SK-N-SH (cell line): Measurements from ENCODE around the gene CPED1. TPM values are rescaled to one million over a fixed set of nuclear protein-coding genes. Genes with fewer than 3 reads are reported as not detected.

Experiments
- CTCF ChIA-PET: fragments of 300-600, 350-600 bp; formaldehyde crosslinking; extraction: SDS; loops from one replicate; lab custom pipeline; 2021; lab: Yijun Ruan, JAX
- POLR2A ChIA-PET: fragments of 350-600 bp; sonication (Branson Sonifier 250); formaldehyde crosslinking; extraction: SDS; loops from one replicate; lab custom pipeline; 2020; ENCODE audit warnings: antibody characterized with exemption, inconsistent platforms; lab: Yijun Ruan, JAX
- DNase-seq: peaks from one replicate; pipeline ENCODE4 v3.0.0; 2012
- H2AFZ ChIP-seq: fragments of 200-600 bp; sonication (generic); 2 replicates; pipeline ENCODE4 v1.8.1; 2016; ENCODE audit warnings: antibody characterized with exemption, mild to moderate bottlenecking, low read depth
- H3F3A ChIP-seq: fragments of 200-600 bp; sonication (generic); replicated peaks from 2 replicates; pipeline ENCODE3; 2016; ENCODE audit warnings: antibody characterized with exemption, mild to moderate bottlenecking; ENCODE audit not compliant: insufficient read depth
- H3K27ac ChIP-seq, 2 experiments: fragments of 200-500 bp in 1 of 2; fragments of 200-600 bp in 1 of 2; sonication (Bioruptor generic) in 1 of 2; sonication (generic), shearing (Covaris generic) in 1 of 2; 2 replicates each; pipeline versions ENCODE4 v1.5.1 to v1.6.1; 2014 to 2016; ENCODE audit warnings: low read depth in 2 of 2, inconsistent platforms in 1 of 2, low read length in 1 of 2, mild to moderate bottlenecking in 1 of 2, mixed read lengths in 1 of 2
- H3K27me3 ChIP-seq: fragments of 200-600 bp; sonication (generic), shearing (Covaris generic); 2 replicates; pipeline ENCODE4 v1.6.1; 2016; ENCODE audit warnings: mixed run types; ENCODE audit not compliant: insufficient read depth
- H3K36me3 ChIP-seq, 2 experiments: fragments of 200-500 bp in 1 of 2; fragments of 200-600 bp in 1 of 2; sonication (Bioruptor generic) in 1 of 2; sonication (generic) in 1 of 2; replicated peaks in 1 of 2; 2 replicates each; pipeline versions ENCODE3 to v1.5.1; 2014 to 2016; ENCODE audit warnings: low read length in 1 of 2, mild to moderate bottlenecking in 1 of 2; ENCODE audit not compliant: insufficient read depth in 2 of 2, control insufficient read depth in 1 of 2
- H3K4me1 ChIP-seq, 2 experiments: fragments of 200-500 bp in 1 of 2; fragments of 200-600 bp in 1 of 2; sonication (Bioruptor generic) in 1 of 2; sonication (generic), shearing (Covaris generic) in 1 of 2; 2 replicates each; pipeline versions ENCODE4 v1.5.1 to v1.6.1; 2014 to 2016; ENCODE audit warnings: low read depth in 1 of 2, low read length in 1 of 2, mixed run types in 1 of 2; ENCODE audit not compliant: insufficient read depth in 2 of 2, control insufficient read depth in 1 of 2
- H3K4me2 ChIP-seq: fragments of 200-600 bp; sonication (generic), shearing (Covaris generic); 2 replicates; pipeline ENCODE4 v1.6.1; 2017; ENCODE audit warnings: mixed run types
- H3K4me3 ChIP-seq, 2 experiments: fragments of 200-500 bp in 1 of 2; fragments of 200-600 bp in 1 of 2; sonication (Bioruptor generic) in 1 of 2; sonication (generic), shearing (Covaris generic) in 1 of 2; 2 replicates each; pipeline versions ENCODE4 v1.5.1 to v1.8.1; 2014 to 2016; ENCODE audit warnings: low read depth in 2 of 2, inconsistent platforms in 1 of 2, low read length in 1 of 2, mild to moderate bottlenecking in 1 of 2, mixed read lengths in 1 of 2, moderate library complexity in 1 of 2
- H3K79me2 ChIP-seq: fragments of 200-600 bp; sonication (generic); 2 replicates; pipeline ENCODE4 v1.8.1; 2017; ENCODE audit warnings: mild to moderate bottlenecking; ENCODE audit not compliant: insufficient read depth
- H3K9ac ChIP-seq: fragments of 200-600 bp; sonication (generic); 2 replicates; pipeline ENCODE4 v1.6.1; 2017; ENCODE audit warnings: mixed run types
- H3K9me2 ChIP-seq: fragments of 200-600 bp; sonication (generic); 2 replicates; pipeline ENCODE4 v1.6.1; 2017; ENCODE audit warnings: mixed run types
- H3K9me3 ChIP-seq: fragments of 200-600 bp; sonication (generic); 2 replicates; pipeline ENCODE4 v1.6.1; 2017; ENCODE audit warnings: mixed run types, mild to moderate bottlenecking, moderate library complexity
- H4K20me1 ChIP-seq: fragments of 200-600 bp; sonication (generic); 2 replicates; pipeline ENCODE4 v1.6.1; 2017; ENCODE audit warnings: mild to moderate bottlenecking, mixed run types; ENCODE audit not compliant: insufficient read depth
- FOXM1 ChIP-seq: IDR thresholded peaks from 2 replicates; pipeline ENCODE4 v1.4.0; 2012; ENCODE audit warnings: low read depth, mild to moderate bottlenecking
- JUND ChIP-seq: IDR thresholded peaks from 2 replicates; pipeline ENCODE4 v1.4.0; 2012
- MEF2A ChIP-seq: IDR thresholded peaks from 2 replicates; pipeline ENCODE4 v1.4.0; 2012; ENCODE audit warnings: low read depth, borderline replicate concordance
- MXI1 ChIP-seq: IDR thresholded peaks from 2 replicates; pipeline ENCODE4 v1.6.1; 2012; ENCODE audit warnings: mild to moderate bottlenecking, low read depth, low read length, improper control_type of control experiment
- NFIC ChIP-seq: IDR thresholded peaks from 2 replicates; pipeline ENCODE4 v1.4.0; 2012; ENCODE audit warnings: borderline replicate concordance
- NRF1 ChIP-seq: IDR thresholded peaks from 2 replicates; pipeline ENCODE4 v1.6.1; 2012; ENCODE audit warnings: low read depth, mild to moderate bottlenecking, low read length
- POLR2AphosphoS5 ChIP-seq: IDR thresholded peaks from 2 replicates; pipeline ENCODE4 v1.6.1; 2012; ENCODE audit warnings: low read depth, low read length
- RAD21 ChIP-seq: IDR thresholded peaks from 2 replicates; pipeline ENCODE4 v1.6.1; 2012; ENCODE audit warnings: mild to moderate bottlenecking, low read length
- RCOR1 ChIP-seq: fragments of 150-350 bp; IDR thresholded peaks from 2 replicates; pipeline ENCODE4 v1.6.1; 2017; ENCODE audit warnings: antibody characterized with exemption, low read length
- SIN3A ChIP-seq: IDR thresholded peaks from 2 replicates; pipeline ENCODE4 v1.6.1; 2012; ENCODE audit warnings: low read depth, mild to moderate bottlenecking, low read length, moderate library complexity, borderline replicate concordance
- TAF1 ChIP-seq: IDR thresholded peaks from 2 replicates; pipeline ENCODE4 v1.6.1; 2012; ENCODE audit warnings: low read depth, mild to moderate bottlenecking, low read length, moderate library complexity, borderline replicate concordance
- TCF12 ChIP-seq: IDR thresholded peaks from 2 replicates; pipeline ENCODE4 v1.4.0; 2012
- TEAD4 ChIP-seq: IDR thresholded peaks from 2 replicates; pipeline ENCODE4 v1.4.0; 2012; ENCODE audit warnings: mild to moderate bottlenecking, borderline replicate concordance; ENCODE audit not compliant: insufficient read depth
- YY1 ChIP-seq: IDR thresholded peaks from 2 replicates; pipeline ENCODE4 v1.4.0; 2012; ENCODE audit warnings: low read depth, mild to moderate bottlenecking
- ZBTB33 ChIP-seq: IDR thresholded peaks from 2 replicates; pipeline ENCODE4 v1.4.0; 2012; ENCODE audit warnings: low read depth, borderline replicate concordance
- WGBS: methylation state at CpG from one replicate; pipeline ENCODE4 v1.1.6; 2017; ENCODE audit warnings: low lambda C conversion rate; 5-methylcytosine and 5-hydroxymethylcytosine counted together
- polyA plus RNA-seq, 3 experiments: library from polyadenylated mRNA; depleted of rRNA; stranded (reverse); fragments of >200 nt; gene quantifications; 2 replicates each; pipeline ENCODE4 v1.2.3, GENCODE V29; 2012
- TF ChIP-seq, protein P1 (sequence below): IDR thresholded peaks from 2 replicates; pipeline ENCODE4; 2012
- TF ChIP-seq, protein P2 (sequence below): fragments of 150-350 bp; IDR thresholded peaks from 2 replicates; pipeline ENCODE4 v1.6.1; 2016; ENCODE audit warnings: mild to moderate bottlenecking, low read depth, low read length

Gene CPED1
- polyA plus RNA-seq, 1 of the 3 experiments (the other 2 are of a cell fraction): 4.4 TPM

GRCh38 chr7:121101083-121101482 lies 112.6 kb downstream of the CPED1 start:
- POLR2A ChIA-PET: no interaction called here
- no peaks in the 10 kb centered on the region for H3K79me2 ChIP-seq

GRCh38 chr7:121101621-121102020 lies 113.1 kb downstream of the CPED1 start:
- CTCF ChIA-PET: interaction anchor here (0.7 to 4.5 kb wide), 6 partner anchors 11 to 310 kb away, joined by 3 to 30 read pairs (median 10); no protein-coding TSS in a partner anchor

More at GRCh38 chr7:121101083-121101482, 112.6 kb downstream of the CPED1 start:
- peaks cover 0 to 3% of the 10 kb centered on the region in 2 experiments; a peak in 2 of 4 replicates for H3K4me1 ChIP-seq
- H3K36me3 ChIP-seq: peaks cover 0 to 2% of the 10 kb centered on the region in 2 experiments
- DNase-seq: no peak
- H3F3A ChIP-seq: no peaks in the 10 kb centered on the region
- TF ChIP-seq TAF1: no peak
- TF ChIP-seq MEF2A: no peak
- TF ChIP-seq JUND: no peak
- TF ChIP-seq SIN3A: no peak
- no peak for TF ChIP-seq ZBTB33
- no peak for TF ChIP-seq NFIC
- no peak for TF ChIP-seq YY1
- no peak for TF ChIP-seq NRF1
- TF ChIP-seq, all 33 proteins: peak for 0
- CTCF ChIA-PET: interaction anchor here (1.1 to 2.6 kb wide), 6 partner anchors 15 to 309 kb away, joined by 3 to 23 read pairs (median 8); partner anchors contain the start of gene CPED1
- Histone ChIP-seq H4K20me1 (no peaks in the 10 kb centered on the region), H3K4me3 (no peak overlapping the region), H3K4me2 (no peak overlapping the region), H3K27ac (no peak overlapping the region), H3K9ac (no peak overlapping the region), H3K9me2 (no peaks in the 10 kb centered on the region), H3K9me3 (no peaks in the 10 kb centered on the region), H3K27me3 (no peaks in the 10 kb centered on the region), H2AFZ (no peak overlapping the region)

More at GRCh38 chr7:121101621-121102020, 113.1 kb downstream of the CPED1 start:
- no peak overlapping the region for H3K27ac ChIP-seq
- WGBS: 77% methylated on average over 2 of the region's 2 CpGs
- peaks cover 0 to 3% of the 10 kb centered on the region in 2 experiments; a peak in 2 of 4 replicates for H3K4me1 ChIP-seq
- no peak overlapping the region for H2AFZ ChIP-seq
- no peaks in the 10 kb centered on the region for H3K9me2 ChIP-seq
- no peaks in the 10 kb centered on the region for H3K9me3 ChIP-seq
- H3K4me3 ChIP-seq: no peak overlapping the region
- H3K36me3 ChIP-seq: peaks cover 0 to 2% of the 10 kb centered on the region in 2 experiments
- H3K27me3 ChIP-seq: no peaks in the 10 kb centered on the region
- no peak overlapping the region for H3K9ac ChIP-seq
- H3K4me2 ChIP-seq: no peak overlapping the region
- no peaks in the 10 kb centered on the region for H3K79me2 ChIP-seq
- H4K20me1 ChIP-seq: no peaks in the 10 kb centered on the region
- no peaks in the 10 kb centered on the region for H3F3A ChIP-seq
- no peak for TF ChIP-seq MXI1
- TF ChIP-seq RCOR1: no peak
- TF ChIP-seq, protein P1, sequence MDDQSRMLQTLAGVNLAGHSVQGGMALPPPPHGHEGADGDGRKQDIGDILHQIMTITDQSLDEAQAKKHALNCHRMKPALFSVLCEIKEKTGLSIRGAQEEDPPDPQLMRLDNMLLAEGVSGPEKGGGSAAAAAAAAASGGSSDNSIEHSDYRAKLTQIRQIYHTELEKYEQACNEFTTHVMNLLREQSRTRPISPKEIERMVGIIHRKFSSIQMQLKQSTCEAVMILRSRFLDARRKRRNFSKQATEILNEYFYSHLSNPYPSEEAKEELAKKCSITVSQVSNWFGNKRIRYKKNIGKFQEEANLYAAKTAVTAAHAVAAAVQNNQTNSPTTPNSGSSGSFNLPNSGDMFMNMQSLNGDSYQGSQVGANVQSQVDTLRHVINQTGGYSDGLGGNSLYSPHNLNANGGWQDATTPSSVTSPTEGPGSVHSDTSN: no peak
- TF ChIP-seq YY1: no peak
- no peak for TF ChIP-seq RAD21
- TF ChIP-seq TCF12: no peak
- no peak for TF ChIP-seq POLR2AphosphoS5
- no peak for TF ChIP-seq FOXM1
- TF ChIP-seq, protein P2, sequence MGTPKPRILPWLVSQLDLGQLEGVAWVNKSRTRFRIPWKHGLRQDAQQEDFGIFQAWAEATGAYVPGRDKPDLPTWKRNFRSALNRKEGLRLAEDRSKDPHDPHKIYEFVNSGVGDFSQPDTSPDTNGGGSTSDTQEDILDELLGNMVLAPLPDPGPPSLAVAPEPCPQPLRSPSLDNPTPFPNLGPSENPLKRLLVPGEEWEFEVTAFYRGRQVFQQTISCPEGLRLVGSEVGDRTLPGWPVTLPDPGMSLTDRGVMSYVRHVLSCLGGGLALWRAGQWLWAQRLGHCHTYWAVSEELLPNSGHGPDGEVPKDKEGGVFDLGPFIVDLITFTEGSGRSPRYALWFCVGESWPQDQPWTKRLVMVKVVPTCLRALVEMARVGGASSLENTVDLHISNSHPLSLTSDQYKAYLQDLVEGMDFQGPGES: no peak
- TF ChIP-seq TEAD4: no peak
- POLR2A ChIA-PET: no interaction called here
- DNase-seq: no peak
